ENCODE results near the gene SGCE.

Gene SGCE

DNA sequence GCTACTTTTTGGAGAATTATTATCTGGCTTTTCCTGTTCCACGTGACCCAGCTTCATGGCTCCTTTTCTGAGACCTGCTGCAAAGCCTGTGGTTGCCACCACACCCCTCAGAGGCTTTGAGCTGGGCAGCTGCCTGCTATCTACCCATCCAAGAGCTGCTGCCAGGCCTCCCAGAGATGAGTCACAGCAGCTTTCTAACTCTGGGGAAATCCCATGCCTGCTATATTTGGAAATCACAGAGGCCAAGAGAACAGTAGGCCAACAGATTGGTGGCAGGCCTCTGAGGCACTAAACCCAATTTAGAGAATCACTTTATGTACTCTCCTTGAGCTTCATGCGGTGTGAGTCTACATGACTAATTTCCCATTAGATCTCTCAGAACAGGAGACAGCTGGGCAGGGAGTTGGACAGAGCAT, 35.2 kb downstream of the SGCE start:
- no peak for DNase-seq

DNA sequence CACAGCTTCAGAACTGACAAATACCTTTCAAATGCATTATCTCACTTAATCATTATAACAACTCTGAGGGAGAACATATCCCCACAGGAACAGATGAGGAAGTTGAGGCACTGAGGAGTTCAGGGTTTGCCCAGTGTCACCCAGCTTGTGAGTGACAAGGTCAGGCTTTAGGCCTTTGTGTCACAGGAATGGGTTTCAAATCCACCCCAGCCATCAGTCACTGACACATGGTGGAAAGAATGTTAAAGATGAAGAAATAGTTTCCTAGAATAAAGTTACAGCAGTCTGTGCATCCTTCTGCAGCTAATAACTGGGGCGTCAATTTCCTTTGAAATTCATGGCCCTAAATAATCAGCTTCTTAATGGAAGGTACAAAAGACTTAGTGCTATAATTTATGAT, 37.8 kb downstream of the SGCE start:
- no peak for DNase-seq

DNA sequence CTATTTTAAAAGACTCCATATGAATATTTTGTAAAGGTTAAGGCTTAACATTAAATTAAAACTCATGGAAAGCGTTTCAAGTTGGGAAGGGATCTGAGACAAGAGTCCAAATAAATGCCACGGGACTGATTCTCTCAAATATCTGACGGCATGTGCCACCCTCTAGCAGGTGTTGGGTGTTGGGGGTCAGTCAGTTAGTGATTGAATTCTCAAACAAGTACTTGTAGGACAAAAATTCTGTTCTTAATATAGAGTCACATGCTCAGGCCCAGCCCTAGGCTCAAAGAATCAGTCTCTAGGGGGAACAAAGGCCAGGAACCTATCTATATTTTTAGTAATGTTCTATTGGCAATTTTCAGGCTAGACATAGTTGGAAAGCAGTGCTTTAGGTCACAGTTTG, 39.1 kb downstream of the SGCE start:
- no peak for DNase-seq

DNA sequence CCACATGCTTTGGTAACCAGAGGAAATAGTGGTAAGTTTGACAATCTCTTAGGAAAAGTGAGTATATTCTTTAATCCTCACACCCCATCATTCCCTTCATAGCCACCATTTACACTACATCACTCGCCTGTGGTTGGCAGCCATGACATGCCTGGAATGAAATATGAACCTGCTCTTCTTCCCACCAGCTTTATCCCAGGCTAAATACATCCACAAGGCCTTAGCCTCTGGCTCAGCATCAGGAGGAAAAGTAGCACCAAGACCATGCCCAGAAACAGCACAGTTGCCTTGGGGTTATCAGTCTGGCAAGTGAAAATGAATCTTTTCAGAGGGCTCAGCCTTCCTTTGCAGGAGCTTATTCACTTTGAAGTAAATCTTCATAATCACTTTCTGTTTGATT, 40.3 kb downstream of the SGCE start:
- no peak for DNase-seq

DNA sequence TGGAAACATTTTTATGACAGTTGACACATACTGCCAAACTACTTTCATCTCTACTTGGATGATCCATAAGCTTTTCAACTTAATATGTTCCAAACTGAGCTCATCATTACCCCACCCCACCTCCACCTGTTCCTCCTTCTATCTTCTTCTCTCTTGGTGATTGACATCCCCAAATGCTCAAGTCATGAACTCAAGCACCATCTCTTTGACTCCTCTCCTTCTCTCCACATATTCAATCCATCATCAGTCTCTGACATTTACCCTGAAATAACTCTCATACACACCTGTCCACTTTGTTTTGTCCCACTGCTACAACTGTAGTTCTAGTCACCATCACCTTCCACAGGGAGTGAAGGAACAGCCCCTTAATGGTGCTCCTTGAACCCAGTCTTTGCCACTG, 43.3 kb downstream of the SGCE start:
- DNase-seq, result no peak

DNA sequence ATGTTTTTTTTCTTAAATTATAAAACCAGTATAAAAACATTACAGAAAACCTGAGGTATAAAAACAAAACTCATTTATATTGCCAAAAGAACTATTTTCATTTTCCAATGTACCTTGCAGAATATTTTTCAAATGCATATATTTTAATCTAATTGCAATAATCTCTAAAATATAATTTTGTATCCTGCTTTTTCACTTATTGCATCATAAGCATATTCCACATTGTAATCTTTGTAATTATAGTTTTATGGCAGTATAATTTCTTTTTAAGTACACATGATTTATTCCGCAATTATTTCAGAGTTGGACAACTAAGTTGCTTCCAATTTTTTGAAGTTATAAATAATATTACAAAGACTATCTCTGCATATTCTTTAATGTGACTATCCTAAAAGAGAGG, 43.7 kb downstream of the SGCE start:
- no peak for DNase-seq

DNA sequence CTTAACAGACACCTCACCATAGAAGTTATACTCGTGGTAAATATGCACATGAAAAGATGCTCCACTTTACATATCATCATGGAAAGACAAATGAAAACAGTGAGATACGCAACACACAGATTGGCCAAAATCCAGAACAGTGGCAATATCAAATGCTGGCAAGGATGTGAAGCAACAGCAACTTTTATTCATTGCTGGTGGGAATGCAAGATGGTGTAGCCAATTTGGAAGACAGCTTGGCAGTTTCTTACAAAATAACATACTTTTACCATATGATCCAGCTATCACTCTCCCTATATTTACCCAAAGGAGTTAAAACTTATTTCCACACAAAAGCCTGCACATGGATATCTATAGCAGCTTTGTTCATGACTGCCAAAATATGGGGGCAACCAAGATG, 46.4 kb downstream of the SGCE start:
- DNase-seq, result no peak

DNA sequence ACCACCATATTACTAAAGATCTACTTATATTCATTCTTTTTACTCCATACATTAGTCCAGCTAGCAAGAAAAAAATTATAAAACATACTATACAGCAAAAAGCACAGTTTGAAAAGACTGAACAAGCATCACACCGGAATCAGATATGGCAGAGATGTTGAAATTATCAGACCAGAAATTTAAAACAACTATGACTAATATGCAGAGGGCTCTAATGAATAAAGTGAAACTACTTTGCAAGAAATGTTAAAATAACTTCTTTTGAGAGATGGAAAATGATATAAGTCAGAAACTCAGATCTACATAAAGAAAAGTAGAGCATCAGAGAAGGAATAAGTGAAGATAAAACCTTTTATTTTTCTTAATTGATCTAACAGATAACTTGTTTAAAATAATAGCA, 50.9 kb downstream of the SGCE start:
- no peak for DNase-seq

DNA sequence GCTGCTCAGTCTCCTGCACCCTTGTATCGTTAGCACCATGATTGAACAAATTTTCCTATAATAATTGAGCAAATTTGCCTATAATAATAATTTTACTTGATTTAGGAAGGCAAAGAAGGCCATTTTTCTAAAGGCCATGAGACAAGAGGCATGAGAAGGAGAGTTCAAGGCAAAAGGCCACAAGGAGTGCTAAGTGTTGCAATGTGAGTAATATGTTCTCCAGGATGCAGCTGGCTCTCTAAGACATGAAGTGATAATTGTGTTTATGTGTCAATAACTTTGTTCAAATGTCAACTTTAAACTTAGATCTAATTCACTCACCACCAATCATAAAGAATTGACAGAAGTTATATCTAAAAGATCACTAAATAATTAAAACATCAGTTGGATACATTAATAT, 53.8 kb downstream of the SGCE start:
- no peak for DNase-seq

DNA sequence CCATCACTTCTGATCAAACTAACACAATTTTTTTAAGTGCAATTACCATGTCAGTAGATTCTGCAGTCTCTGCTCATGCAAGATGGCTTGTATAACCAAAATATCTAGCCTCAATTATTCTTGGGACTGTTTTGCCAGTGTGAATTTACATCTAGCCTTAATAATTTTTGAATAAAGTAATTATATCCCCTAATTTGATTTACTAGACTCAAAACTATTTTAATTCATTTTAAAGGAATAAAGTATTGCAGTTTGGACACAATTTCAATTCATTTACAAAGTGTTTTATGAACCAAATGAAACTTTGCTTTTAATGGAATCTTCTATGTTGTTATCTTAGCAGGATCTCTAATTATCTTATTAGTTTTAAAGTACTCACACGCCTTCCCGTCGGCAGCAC, 55.7 kb downstream of the SGCE start:
- DNase-seq, result no peak

DNA sequence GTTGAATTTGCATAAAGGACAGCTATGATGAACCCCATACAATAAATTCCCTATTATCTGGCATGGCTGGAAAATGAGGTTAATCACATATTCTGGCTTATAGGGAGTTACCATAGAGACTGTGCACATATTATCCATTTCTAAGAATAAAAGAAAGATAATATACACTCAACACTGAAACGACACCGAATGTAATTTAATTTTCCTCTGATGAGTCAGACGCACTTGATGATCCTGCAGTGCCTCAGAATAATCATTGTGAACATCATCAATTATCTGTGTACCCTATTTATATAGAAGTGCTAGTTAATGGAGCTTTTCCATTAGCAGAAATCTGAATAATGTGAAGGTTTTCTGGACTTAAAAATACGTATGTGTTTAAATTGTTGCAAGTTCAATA, 60.2 kb downstream of the SGCE start:
- no peak for DNase-seq

DNA sequence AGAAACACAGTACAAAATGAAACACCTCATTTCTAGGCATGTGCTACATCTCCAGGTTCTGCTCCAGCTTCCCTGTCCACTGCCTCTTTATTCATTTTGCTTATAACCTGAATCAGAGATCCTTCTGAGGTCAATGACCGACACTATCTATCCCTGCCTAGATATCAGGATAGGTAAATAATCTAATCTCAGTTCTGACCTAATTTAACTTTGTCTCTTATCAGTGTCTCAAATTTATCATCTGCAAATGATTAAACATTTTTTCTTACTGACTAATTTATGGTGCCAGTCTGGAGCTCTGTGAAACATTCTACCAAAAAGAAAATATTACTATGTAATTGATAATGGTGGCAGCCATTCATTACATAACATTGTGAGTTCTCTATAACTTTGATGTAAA, 61.1 kb downstream of the SGCE start:
- DNase-seq, result no peak

DNA sequence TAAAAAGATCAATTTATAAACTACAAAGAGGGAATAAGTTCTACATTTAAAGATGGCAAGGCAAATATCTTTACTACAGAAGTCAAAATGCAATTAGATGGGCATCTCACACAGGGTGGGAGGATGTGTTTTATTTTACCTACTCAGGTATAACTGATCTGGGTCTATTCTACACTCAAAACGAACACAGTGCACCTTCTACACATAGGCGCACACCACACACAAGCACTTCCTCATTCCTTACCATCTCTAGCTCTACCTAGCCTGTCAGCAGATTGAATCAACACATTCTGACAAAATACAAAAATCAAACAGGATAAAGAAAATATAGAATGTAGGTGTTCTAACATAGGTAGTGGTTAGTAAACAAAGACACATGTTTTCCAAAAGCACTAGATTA, 64.8 kb downstream of the SGCE start:
- DNase-seq, result no peak

DNA sequence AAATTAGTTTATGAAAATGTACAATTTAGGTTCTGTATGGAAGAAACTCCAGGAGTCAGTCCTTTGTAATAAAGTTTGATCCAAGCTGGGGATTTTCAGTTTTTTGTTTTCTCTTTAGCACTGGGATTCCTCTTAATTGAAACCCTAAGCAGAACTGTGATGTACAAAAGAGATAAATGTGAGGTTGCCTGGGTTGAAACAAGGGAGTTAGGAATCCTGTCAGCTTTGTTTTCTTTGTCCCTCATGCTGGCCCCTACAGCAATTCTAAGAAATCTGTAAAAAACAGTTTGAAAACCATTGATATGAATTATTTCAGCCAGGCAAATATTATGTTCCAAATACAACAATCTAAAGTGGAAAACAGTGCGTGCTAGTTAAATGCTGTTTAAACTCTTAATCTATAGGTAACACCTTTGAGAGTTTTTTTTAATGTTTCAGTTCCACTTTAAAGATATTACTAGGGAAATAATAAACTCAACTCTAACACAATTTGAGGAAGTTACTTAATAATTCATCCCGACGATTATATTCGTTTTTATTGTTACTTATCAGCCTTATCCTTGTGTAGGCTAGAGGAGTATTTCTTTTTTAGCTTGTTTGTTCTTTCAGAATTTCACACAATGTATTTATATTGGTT, 65.3 kb downstream of the SGCE start:
- no peak for DNase-seq

DNA sequence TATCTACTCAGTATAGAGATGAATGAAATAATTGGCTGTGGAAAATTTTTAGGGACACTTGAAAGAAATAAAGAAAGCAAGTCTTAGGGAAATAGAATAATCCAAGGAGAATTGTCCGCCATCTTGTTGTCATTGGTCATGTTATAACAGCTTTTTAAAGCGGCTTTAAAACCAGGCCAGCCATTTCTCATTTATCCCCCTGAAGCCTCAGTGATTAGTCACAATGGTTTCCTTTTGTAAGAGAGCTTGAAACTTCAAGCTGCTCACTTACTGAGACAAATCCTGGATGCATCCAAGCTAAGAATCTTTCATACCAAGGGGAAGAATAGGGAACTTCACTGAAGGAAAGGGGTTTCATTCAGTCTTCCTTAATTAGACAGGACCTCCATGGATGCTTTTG, 67.9 kb downstream of the SGCE start:
- no peak for DNase-seq

DNA sequence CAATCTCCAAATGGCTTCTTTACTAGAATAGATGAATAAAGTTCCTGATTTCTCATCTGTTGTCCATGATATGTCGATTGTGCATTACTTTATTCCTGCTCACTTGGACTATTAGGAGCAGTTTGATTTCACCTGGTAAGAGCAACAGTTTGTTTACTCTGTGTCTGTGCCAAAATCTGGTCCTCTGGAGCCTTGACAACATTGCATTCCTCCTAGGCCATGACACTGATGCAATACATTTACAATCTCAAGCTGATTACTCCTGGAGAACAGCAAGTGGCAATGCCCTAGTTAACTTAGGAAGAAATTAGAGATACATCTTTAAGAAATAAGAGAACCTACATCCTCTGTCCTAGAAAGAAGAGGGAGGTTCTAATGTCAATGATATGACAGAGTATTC, 71.8 kb downstream of the SGCE start:
- DNase-seq, result no peak

DNA sequence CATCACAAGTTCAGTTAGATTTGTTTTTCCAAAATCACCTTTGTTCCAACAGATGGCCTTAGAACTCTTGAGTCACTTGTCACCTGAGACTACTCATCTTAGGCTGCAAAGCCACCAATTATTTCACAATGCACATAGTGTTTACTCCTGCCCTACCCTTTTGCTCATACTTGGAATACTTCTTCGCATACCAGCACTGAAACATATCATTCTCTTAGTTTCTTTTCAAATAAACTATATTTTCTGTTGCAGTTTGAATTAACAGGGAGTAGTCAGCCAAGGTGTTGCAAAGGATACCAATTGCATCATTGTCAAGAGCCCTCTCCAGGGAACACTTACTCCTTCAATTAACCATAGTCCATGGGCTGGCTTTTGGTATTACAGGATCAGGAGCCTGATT, 75.3 kb downstream of the SGCE start:
- DNase-seq, result no peak

DNA sequence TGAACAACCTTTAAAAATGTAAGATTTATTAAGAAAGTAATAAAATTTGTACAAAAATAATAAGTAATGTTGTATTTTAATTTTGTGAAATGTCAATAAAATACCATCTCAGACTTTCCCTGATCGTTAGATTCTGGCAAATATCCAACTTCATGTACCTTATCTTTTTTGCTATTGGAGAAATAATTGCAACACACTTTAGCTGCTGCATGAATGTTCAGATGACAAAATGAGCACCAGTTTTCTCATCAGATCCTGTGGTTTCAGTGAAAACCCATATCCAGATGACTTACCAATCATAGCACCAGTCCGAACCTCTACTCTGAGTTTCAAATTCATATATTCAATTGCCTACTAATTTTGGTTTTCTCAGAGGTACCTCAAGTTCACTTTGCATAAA, 76.5 kb downstream of the SGCE start:
- no peak for DNase-seq

DNA sequence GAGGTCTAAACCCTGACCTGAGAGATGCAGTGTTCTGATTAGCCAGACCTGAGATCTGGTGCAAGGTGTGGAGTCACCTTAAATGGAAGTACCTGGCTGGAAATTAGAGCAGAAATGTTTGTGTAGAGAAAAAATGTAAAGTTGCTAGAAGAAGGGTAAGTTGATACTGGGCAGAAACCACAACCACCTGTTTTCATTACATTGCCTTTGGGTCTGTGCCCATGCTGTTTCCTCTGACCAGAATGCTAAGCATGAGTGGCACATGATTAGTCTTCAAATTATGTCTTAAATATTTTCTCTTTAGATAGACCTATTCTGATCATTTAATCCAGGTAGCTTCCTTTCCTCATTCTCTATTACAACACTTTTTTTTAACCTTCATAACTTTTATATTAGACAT, 77.3 kb downstream of the SGCE start:
- DNase-seq, result no peak

DNA sequence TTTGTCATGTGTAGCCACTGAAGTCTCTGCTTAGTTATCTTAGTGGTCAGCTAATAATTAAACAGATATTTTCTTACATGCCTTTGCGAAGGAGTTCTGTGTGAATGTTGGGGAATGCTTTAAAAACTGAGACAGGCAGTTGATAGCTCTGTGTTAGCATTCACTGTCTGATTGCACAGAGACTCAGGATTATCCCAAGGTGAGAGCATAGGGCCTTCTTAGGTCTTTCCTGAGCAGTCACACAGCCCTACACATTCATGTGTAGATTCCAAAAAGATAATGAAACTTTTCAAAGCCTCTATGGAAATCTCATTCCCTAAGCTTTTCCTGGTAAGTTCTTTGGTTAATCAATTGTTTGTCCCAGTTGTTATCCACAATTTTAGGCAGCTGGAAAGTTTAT, 78.6 kb downstream of the SGCE start:
- DNase-seq, result no peak

DNA sequence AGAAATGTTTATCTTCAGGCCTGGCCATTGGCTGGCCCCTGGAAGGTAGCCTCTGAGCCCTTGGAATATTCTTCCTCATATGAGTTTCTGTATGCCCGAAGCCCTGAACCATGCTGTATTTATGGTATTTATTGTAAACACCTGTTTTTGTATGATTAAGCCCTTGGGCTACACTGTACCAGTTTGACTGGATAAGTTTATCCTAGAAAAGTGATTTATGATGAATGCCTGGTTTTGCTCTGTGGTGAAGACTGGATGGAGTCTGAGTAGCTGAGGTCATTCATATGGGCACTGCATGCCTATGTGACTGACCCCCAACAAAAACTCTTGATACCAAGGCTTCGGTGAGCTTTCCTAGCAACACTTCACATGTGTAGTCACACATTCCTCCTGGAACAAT, 79.6 kb downstream of the SGCE start:
- no peak for DNase-seq

DNA sequence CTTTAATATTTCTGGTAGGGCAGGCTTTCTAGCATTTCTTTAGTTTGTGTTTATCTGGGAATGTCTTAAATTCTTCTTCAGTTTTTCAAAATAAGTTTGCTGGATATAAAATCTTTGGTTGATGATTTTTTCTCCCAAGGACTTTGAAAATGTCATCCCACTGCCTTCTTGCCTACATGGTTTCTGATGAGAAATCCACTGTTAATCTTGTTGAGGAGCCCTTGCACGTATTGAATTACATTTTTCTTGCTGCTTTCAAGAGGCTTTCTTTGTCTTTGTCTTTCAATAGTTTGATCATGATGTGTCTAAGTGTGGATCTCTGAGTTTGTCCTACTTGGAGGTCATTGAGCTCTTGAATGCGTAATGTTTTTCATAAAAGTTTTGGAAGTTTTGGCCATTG, 80.3 kb downstream of the SGCE start:
- DNase-seq, result no peak

DNA sequence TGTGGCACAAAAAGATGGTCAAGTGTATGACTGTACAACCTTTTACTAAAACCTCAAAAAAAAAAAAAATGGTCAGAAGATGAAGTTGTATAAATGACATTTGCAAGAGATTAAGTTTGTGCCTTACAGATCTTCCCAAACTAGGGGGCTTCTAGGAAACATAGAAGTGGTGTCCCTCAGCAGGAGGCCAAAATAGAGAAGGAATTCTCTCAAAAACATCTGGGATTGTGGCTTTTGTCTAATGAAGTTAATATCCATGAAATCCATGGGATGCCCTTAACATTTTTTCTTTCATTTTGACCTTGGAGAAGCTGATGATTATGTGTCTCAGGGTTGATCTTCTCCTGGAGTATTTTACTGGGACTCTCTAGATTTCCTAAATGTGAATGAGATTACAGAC, 84.1 kb downstream of the SGCE start:
- DNase-seq, result no peak

DNA sequence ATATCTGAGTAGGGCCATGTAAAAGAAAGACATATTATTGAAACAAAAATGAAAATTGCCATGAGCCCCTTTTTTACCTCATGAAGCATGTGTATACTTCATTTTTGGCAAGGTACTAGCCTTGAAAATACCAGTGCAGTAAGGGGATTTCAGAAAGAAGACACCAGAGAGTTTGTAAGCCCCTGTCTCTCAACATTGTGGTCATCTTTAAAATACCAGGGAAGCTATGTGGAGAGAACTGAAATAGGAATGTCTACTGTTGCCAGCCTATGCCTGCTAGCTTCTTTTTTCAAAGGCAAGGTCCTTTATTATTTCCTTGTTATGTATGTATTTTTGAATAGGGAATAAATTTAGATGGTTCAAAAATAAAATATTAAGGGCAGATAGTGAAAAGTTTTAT, 88.5 kb downstream of the SGCE start:
- no peak for DNase-seq

DNA sequence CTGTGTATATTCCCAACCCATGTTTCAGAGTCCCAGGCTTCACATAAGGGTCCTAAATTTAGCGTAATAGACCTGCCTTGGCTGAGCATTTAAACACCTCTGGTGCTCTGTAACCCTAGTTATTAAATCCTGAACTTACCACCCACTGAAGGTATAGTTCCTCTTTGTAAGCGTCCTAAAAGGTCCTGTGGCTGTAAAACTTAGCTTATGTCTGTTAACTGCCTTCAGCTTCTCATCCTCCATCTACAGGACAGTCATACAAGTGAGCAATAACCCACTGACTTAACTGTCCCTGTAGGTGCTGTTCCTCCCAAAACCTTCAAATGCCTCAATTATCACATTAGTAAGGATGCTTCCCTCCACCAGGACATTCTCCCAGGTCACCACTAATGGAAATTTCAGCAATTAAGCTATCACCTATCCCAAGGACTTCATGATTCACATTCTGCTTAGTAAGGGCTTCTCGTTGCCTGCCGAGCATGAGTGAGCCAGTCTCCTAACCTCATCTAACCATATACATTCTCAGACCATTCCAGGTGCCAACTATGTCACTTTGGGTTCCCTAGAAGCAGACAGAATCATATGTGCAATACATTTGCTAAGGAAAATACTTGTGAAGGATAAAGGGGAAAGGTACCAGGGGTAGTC, 90.6 kb downstream of the SGCE start:
- DNase-seq, result no peak

DNA sequence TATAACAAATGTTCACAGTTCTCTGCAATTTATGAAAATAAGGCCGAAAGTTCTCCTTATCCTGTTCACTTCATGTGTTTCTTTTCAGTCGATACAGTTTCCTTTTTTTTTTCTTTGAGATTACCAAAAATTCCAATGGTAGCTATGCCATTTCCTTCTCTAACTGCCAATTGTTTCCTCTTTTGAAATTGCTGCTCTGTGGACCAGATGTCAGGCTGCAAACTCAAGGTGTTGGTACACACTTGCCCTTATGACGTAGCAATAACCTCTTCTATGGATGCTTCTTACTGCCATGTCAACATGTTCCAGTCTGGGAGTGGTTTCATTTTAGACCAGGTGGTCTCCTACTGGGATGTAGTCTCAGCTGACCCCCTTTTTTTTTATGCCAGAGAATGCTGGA, 93.4 kb downstream of the SGCE start:
- DNase-seq, result no peak

Data from activated T-cell treated with anti-CD3 and anti-CD28 coated beads for 4 hours (primary cell).